NT2/D1 (cell line): ENCODE measurements around the gene ZNF208.
A peak's percentile ranks its signal among the peaks of the same experiment; 100 is the strongest.
"Not testable (repeated sequence)": the region's sequence is repeated elsewhere in the genome, so short reads cannot be mapped to it uniquely, and the experiment has no call there.

ENCODE experiments used
- DNase-seq: peaks from one replicate; pipeline ENCODE4 v3.0.0-alpha.2; 2011; ENCODE audit warnings: low read depth, low spot score
- H3K27me3 ChIP-seq: 2 replicates; pipeline ENCODE4 v1.6.0; 2011; ENCODE audit warnings: mild to moderate bottlenecking; ENCODE audit not compliant: insufficient read length, insufficient read depth
- H3K36me3 ChIP-seq: 2 replicates; pipeline ENCODE4 v1.6.1; 2011; ENCODE audit warnings: mild to moderate bottlenecking, low read length, mixed read lengths; ENCODE audit not compliant: insufficient read depth, insufficient read length
- H3K4me1 ChIP-seq: 2 replicates; pipeline ENCODE4 v1.5.1; 2011; ENCODE audit not compliant: insufficient read depth, insufficient read length
- H3K4me3 ChIP-seq: 2 replicates; pipeline ENCODE4 v1.5.1; 2011; ENCODE audit warnings: low read depth; ENCODE audit not compliant: insufficient read length
- H3K9ac ChIP-seq: 2 replicates; pipeline ENCODE4 v1.6.0; 2011; ENCODE audit warnings: low read depth; ENCODE audit not compliant: insufficient read length
- H3K9me3 ChIP-seq: 2 replicates; pipeline ENCODE4 v1.5.1; 2011; ENCODE audit warnings: mild to moderate bottlenecking, low read length; ENCODE audit not compliant: insufficient read depth
- SUZ12 ChIP-seq: IDR thresholded peaks from 2 replicates; pipeline ENCODE4 v1.6.1; 2011; ENCODE audit not compliant: insufficient read length, insufficient read depth; ENCODE audit errors: extremely low read depth
- YY1 ChIP-seq: IDR thresholded peaks from 2 replicates; pipeline ENCODE4 v1.6.1; 2011; ENCODE audit not compliant: insufficient read length, insufficient read depth
- ZNF274 ChIP-seq: IDR thresholded peaks from 2 replicates; pipeline ENCODE4 v1.6.1; 2011; ENCODE audit warnings: mild to moderate bottlenecking, low read depth, low read length

ZNF208 gene

DNA sequence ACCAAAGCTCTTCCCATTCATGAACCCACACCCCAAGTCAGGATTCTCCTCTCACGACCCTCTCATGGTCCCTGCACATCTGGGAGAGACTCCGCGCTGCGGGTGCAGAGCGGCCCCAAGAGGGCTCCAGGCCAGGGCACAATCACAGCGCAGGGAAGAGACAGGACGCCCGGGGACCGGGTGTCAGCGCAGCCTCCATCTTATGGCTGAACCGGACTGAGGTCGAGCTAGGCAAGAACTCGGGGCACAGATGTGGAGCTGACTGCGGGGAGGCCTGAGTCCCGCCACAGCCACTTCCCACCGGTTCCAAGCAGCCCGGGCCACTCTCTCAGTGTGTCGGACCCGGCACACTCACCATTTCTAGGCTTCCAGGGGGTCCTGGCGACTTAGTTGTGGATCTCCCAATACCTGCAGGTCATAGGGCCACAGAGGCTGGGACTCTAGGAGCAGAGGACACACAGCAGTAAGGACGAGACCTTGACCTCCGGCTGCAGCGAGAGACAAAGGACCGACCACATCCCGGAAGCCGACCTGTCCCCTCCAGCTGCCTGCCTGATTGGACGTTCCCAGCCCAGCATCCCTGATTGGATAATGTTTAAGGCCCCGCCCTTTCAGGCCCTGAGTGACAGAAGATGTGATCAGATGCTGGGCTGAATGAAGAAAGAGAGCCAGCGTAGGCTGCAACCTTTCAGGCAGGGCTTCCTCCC is at the start of gene ZNF208:
Gene ZNF208, minus strand, starts transcription at position 507 of the 707 bp plus-strand sequence. Its CDS starts 149 bp downstream, at position 358.
- H3K4me3 ChIP-seq, result peak within 1 kb of the TSS; percentile 85
- H3K9me3 ChIP-seq, H3K4me1 ChIP-seq, H3K27me3 ChIP-seq: not testable (repeated sequence)
- peak within 1 kb of the TSS; percentile 94 for H3K9ac ChIP-seq
- peak; percentile 87 for DNase-seq
- H3K36me3 ChIP-seq, result peaks cover 32% of the 10 kb centered on the region

- TF ChIP-seq SUZ12 (no peak), ZNF274 (no peak), YY1 (no peak)
- Histone ChIP-seq H3K9me3 (no peaks in the 10 kb centered on the region), H3K4me1 (no peaks in the 10 kb centered on the region), H3K27me3 (no peaks in the 10 kb centered on the region), H3K9ac (peak overlapping the region; percentile 91), H3K36me3 (peaks cover 24% of the 10 kb centered on the region), H3K4me3 (peak overlapping the region; percentile 92)
- DNase-seq, result no peak
Observed at GRCh38 chr19:22052644-22053013, 41.9 kb upstream of the ZNF208 start.

GRCh38 chr19:22041151-22041550 is 30.4 kb upstream of the ZNF208 start:
- not testable (repeated sequence) for H3K9ac ChIP-seq, H3K27me3 ChIP-seq, H3K4me3 ChIP-seq, H3K36me3 ChIP-seq, DNase-seq, H3K4me1 ChIP-seq, H3K9me3 ChIP-seq

DNA sequence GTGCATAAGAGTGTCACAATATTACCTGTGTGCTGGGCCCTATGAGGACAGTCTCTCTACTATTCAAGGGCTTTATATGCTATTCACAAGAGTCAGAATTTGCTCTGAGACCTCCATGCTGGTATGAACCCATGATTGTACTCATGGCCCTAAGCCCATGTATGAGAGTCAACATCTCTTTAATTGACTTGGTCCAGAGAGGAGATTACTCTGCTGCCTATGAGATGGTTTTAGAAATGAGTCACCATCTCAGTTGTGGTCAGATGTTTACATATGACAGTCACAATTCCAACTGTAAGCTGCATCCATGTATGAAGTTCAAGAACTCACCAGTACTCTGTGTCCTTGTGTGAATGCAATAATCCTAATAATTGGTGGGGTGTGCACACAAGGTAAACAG is 19.9 kb upstream of the ZNF208 start:
- TF ChIP-seq YY1, result no peak
- TF ChIP-seq SUZ12, result no peak
- TF ChIP-seq ZNF274, result no peak
- H3K9ac ChIP-seq, result no peak overlapping the region
- H3K4me1 ChIP-seq, result no peaks in the 10 kb centered on the region
- H3K4me3 ChIP-seq, result no peak overlapping the region
- H3K36me3 ChIP-seq, result no peaks in the 10 kb centered on the region
- H3K27me3 ChIP-seq, result no peaks in the 10 kb centered on the region
- H3K9me3 ChIP-seq, result no peaks in the 10 kb centered on the region
- DNase-seq, result no peak

DNA sequence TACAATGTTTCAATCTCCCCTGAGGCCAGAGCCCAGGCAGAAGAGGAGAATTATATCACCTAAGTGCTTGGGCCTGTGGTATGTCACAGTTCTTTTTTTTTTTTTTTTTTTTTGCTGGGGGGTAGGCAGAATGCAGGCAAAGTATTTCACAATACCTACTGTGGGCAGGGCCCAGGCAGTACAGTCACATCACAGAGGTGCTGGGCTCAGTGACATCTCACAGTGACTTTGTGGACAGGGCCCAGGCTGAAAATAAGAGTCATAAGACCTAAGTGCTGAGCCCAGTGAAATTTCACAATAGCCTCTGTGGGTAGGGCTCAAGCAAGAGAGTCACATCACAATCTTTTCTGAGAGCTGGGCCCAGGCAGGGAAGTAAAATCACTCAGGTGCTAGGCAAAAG is 15.9 kb upstream of the ZNF208 start:
- H3K36me3 ChIP-seq, result no peaks in the 10 kb centered on the region
- H3K9me3 ChIP-seq, result no peaks in the 10 kb centered on the region
- no peak for TF ChIP-seq ZNF274
- TF ChIP-seq YY1, result no peak
- no peak for TF ChIP-seq SUZ12
- no peaks in the 10 kb centered on the region for H3K4me1 ChIP-seq
- no peak overlapping the region for H3K9ac ChIP-seq
- DNase-seq, result no peak
- H3K27me3 ChIP-seq, result no peaks in the 10 kb centered on the region
- no peak overlapping the region for H3K4me3 ChIP-seq

GRCh38 chr19:22025539-22025938 is 14.8 kb upstream of the ZNF208 start:
- not testable (repeated sequence) for H3K9ac ChIP-seq, H3K9me3 ChIP-seq, DNase-seq, H3K4me3 ChIP-seq, H3K27me3 ChIP-seq, H3K36me3 ChIP-seq, H3K4me1 ChIP-seq

GRCh38 chr19:21970466-21970865 is 40.3 kb downstream of the ZNF208 start:
- DNase-seq, result no peak
- H3K27me3 ChIP-seq, result no peaks in the 10 kb centered on the region
- no peaks in the 10 kb centered on the region for H3K4me1 ChIP-seq
- H3K9ac ChIP-seq, result no peak overlapping the region
- H3K4me3 ChIP-seq, result no peak overlapping the region
- H3K36me3 ChIP-seq, result peaks cover 77% of the 10 kb centered on the region
- H3K9me3 ChIP-seq, result peaks cover 100% of the 10 kb centered on the region
- TF ChIP-seq ZNF274 (peak; percentile 54), SUZ12 (no peak)

DNA sequence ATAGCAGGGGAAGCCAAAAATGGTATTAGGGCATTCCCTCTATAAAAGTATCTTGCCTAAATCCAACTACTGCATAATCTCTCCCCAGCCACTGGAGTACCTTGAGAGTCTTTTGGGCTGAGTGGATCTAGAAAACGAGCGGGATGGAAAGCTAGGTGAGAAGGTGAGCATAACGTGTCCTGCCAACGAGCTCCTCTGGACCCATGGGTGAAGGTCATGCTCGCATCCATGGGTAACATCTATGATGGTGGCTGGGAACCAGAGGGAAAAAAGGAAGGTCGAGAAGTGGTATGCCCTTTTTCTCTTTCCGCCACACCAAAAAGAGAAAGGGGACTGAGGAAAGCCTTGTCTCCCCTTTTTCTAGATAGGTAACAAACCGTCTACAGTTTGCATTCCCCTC is 63.0 kb downstream of the ZNF208 start:
- TF ChIP-seq YY1 (no peak), SUZ12 (no peak), ZNF274 (no peak)
- H3K4me1 ChIP-seq, result no peaks in the 10 kb centered on the region
- H3K4me3 ChIP-seq, result no peak overlapping the region
- no peak overlapping the region for H3K9ac ChIP-seq
- peaks cover 4% of the 10 kb centered on the region for H3K36me3 ChIP-seq
- H3K9me3 ChIP-seq, result peaks cover 87% of the 10 kb centered on the region
- peak; percentile 9 for DNase-seq
- H3K27me3 ChIP-seq, result no peaks in the 10 kb centered on the region
